K562 (cell line): ENCODE data around the gene GUCA1A. TPM values are rescaled to one million over a fixed set of nuclear protein-coding genes. Genes with fewer than 3 reads are reported as not detected.

Experiments used
- ATAC-seq: fragments of 200-7000 bp; cut with Tn5 transposase; 3 replicates; pipeline ENCODE4 v1.9.1; 2020; ENCODE audit warnings: moderate library complexity
- BruUV-seq: library from RNA; stranded (reverse); fragments of 400-500 nt; replicated peaks from 2 replicates; lab custom pipeline; 2021; lab: Mats Ljungman, UMichigan
- CTCF ChIA-PET: fragments of 300-600 bp; formaldehyde crosslinking; extraction: SDS; loops from one replicate; lab custom pipeline; 2021; ENCODE audit warnings: low intra/inter-chr PET ratio; lab: Yijun Ruan, JAX
- POLR2A ChIA-PET: fragments of 300-600, 350-650 bp; sonication (Branson Sonifier 250); formaldehyde crosslinking; extraction: SDS; loops from one replicate; lab custom pipeline; 2021; ENCODE audit warnings: antibody characterized with exemption, inconsistent platforms; lab: Yijun Ruan, JAX
- DNase-seq, 4 experiments: peaks; one replicate each; pipeline versions ENCODE4 v3.0.0 to v3.0.0-alpha.2; 2011 to 2018; ENCODE audit warnings: low spot score in 3 of 4, mixed read lengths in 3 of 4; ENCODE audit errors: extremely low read depth in 1 of 4
- FAIRE-seq: peaks from 2 replicates; lab custom pipeline; 2011; peaks lifted over from hg19 to GRCh38; lab: Jason Lieb, UNC
- H2AFZ ChIP-seq: 2 replicates; pipeline ENCODE4 v1.6.0; 2011; ENCODE audit warnings: low read depth, low read length, control low read depth, inconsistent platforms
- H3K27ac ChIP-seq: fragments of 200-600 bp; 3 replicates; pipeline ENCODE4 v1.8.0; 2011; ENCODE audit warnings: low read depth, mild to moderate bottlenecking, control low read depth, inconsistent platforms, low read length, moderate library complexity, mixed read lengths; ENCODE audit errors: extremely low read depth
- H3K27me3 ChIP-seq, 2 experiments: fragments of 300-600 bp in 1 of 2; 2 replicates in 1 of 2; 3 replicates in 1 of 2; pipeline versions ENCODE4 v1.6.0 to v1.8.0; 2011; ENCODE audit warnings: inconsistent platforms in 2 of 2, low read length in 2 of 2, mild to moderate bottlenecking in 1 of 2, mixed read lengths in 1 of 2, moderate library complexity in 1 of 2; ENCODE audit not compliant: control insufficient read depth in 2 of 2, insufficient read depth in 2 of 2
- H3K36me3 ChIP-seq: fragments of 300-600 bp; 3 replicates; pipeline ENCODE4 v1.8.0; 2011; ENCODE audit warnings: mild to moderate bottlenecking, low read length, inconsistent platforms; ENCODE audit not compliant: control insufficient read depth, insufficient read depth
- H3K4me1 ChIP-seq, 2 experiments: fragments of 200-600 bp in 1 of 2; replicated peaks in 1 of 2; 2 replicates in 1 of 2; 3 replicates in 1 of 2; pipeline versions ENCODE4 v1.5.1 to v1.8.0; 2011; ENCODE audit warnings: inconsistent platforms in 2 of 2, low read length in 2 of 2, mild to moderate bottlenecking in 1 of 2, mixed read lengths in 1 of 2, moderate library complexity in 1 of 2; ENCODE audit not compliant: control insufficient read depth in 2 of 2, insufficient read depth in 2 of 2
- H3K4me2 ChIP-seq: 2 replicates; pipeline ENCODE4 v1.6.1; 2011; ENCODE audit warnings: low read length, control low read depth, inconsistent platforms, mixed read lengths; ENCODE audit not compliant: insufficient read depth
- H3K4me3 ChIP-seq: fragments of 200-600 bp; sonication (generic), shearing (Covaris generic); 2 replicates; pipeline ENCODE4 v1.5.1; 2016; ENCODE audit warnings: control low read depth, inconsistent platforms
- H3K79me2 ChIP-seq: fragments of 200-600 bp; 3 replicates; pipeline ENCODE4 v1.8.0; 2011; ENCODE audit warnings: low read length, inconsistent platforms; ENCODE audit not compliant: control insufficient read depth, insufficient read depth
- H3K9ac ChIP-seq, 2 experiments: 2 replicates each; pipeline versions ENCODE4 v1.6.0 to v1.6.1; 2011; ENCODE audit warnings: low read depth in 2 of 2, low read length in 2 of 2, control low read depth in 1 of 2, inconsistent platforms in 1 of 2, mild to moderate bottlenecking in 1 of 2, mixed read lengths in 1 of 2; ENCODE audit not compliant: insufficient read depth in 1 of 2
- H3K9me1 ChIP-seq: one replicate; pipeline ENCODE4 v1.6.0; 2011; ENCODE audit warnings: inconsistent platforms, mild to moderate bottlenecking, low read length, moderate library complexity; ENCODE audit not compliant: control insufficient read depth, insufficient read depth
- H3K9me3 ChIP-seq: replicated peaks from 2 replicates; pipeline ENCODE4 v1.5.1; 2011; ENCODE audit warnings: low read depth, low read length, inconsistent platforms; ENCODE audit not compliant: control insufficient read depth, insufficient read depth
- H4K20me1 ChIP-seq: replicated peaks from 2 replicates; pipeline ENCODE4 v1.6.1; 2011; ENCODE audit warnings: low read length, inconsistent platforms, mixed read lengths; ENCODE audit not compliant: control insufficient read depth, insufficient read depth
- ARID3B ChIP-seq: fragments of 250-450 bp; sonication (Bioruptor Pico); IDR thresholded peaks from 2 replicates; pipeline ENCODE4 v1.4.0; 2020; ENCODE audit warnings: borderline replicate concordance
- CTCF ChIP-seq, 3 experiments: IDR thresholded peaks in 2 of 3; conservative IDR thresholded peaks in 1 of 3; 2 replicates each; pipeline ENCODE4 v1.5.1; 2011 to 2012; ENCODE audit warnings: low read length in 3 of 3, mild to moderate bottlenecking in 3 of 3, control low read depth in 2 of 3, improper control_type of control experiment in 1 of 3, inconsistent platforms in 1 of 3, low read depth in 1 of 3, mixed read lengths in 1 of 3, moderate library complexity in 1 of 3; ENCODE audit not compliant: insufficient read depth in 2 of 3
- PKNOX1 ChIP-seq: fragments of 450-650 bp; IDR thresholded peaks from 2 replicates; pipeline ENCODE4 v1.6.1; 2016
- WGBS: fragments of 100-300 bp; shearing (Covaris generic); methylation state at CpG from one replicate; pipeline ENCODE4 v1.1.6; 2016; ENCODE audit warnings: low coverage, mixed read lengths; ENCODE audit not compliant: insufficient coverage; ENCODE audit errors: missing lambda C conversion rate; 5-methylcytosine and 5-hydroxymethylcytosine counted together
- in situ Hi-C: fragments of 300-500 bp; cut with MboI; formaldehyde crosslinking; loops from 4 replicates; pipeline ENCODE4 v1.15.0; 2018; ENCODE audit warnings: inconsistent platforms, mixed read lengths
- intact Hi-C: fragments of 100-400 bp; cut with micrococcal nuclease; formaldehyde crosslinking; loops from 2 replicates; pipeline ENCODE4 v1.14.2; 2022
- polyA plus RNA-seq, 8 experiments: library from polyadenylated mRNA; depleted of rRNA in 4 of 8; stranded (reverse) in 5 of 8; unstranded in 3 of 8; fragments of >200 nt; fragmentation: Nextera tagmentation in 2 of 8; fragmentation: Illumina TruSeq in 1 of 8; extraction: Ambion mirVana in 2 of 8; extraction: Trizol in 1 of 8; gene quantifications; 2 replicates each; pipeline versions ENCODE4 v1.2.1 to v1.2.3, GENCODE V29; 2011 to 2014; ENCODE audit warnings: inconsistent platforms in 1 of 8, missing spikeins in 1 of 8
- total RNA-seq, 7 experiments: library from RNA; depleted of rRNA in 6 of 7; stranded (reverse); fragments of >200 nt in 6 of 7; fragmentation: Illumina TruSeq in 2 of 7; extraction: Trizol in 2 of 7; gene quantifications; 2 replicates each; pipeline versions ENCODE4 v1.2.1 to v1.2.3, GENCODE V29; 2011 to 2021; ENCODE audit warnings: low replicate concordance in 1 of 7
- TF ChIP-seq, protein P1 (sequence below), 2 experiments: fragments of 450-650 bp; formaldehyde crosslinking in 1 of 2; IDR thresholded peaks; 2 replicates each; pipeline versions ENCODE4 v1.4.0 to v1.6.1; 2014 to 2020; ENCODE audit warnings: mild to moderate bottlenecking in 2 of 2, borderline replicate concordance in 1 of 2, low read depth in 1 of 2

GUCA1A gene
- total and polyA plus RNA-seq, 9 of the 15 experiments (the other 6 are each of a cell fraction or from before 2014, with no cell fraction given) = not detected

- intact Hi-C loops = no loop called here
- TF ChIP-seq ARID3B (no peak), CTCF (IDR thresholded peaks at IDR 0.05 in 2 of 3, conservative IDR thresholded peaks at IDR 0.05 in 1 of 3; ENCODE audit: insufficient read depth in 2 of 3, low read depth in 1 of 3, low read length in 3 of 3) (peak in 1 of 3 experiments; percentile 17; a peak in 3 of 6 replicates), PKNOX1 (peak; percentile 71)
- TF ChIP-seq, protein P1, sequence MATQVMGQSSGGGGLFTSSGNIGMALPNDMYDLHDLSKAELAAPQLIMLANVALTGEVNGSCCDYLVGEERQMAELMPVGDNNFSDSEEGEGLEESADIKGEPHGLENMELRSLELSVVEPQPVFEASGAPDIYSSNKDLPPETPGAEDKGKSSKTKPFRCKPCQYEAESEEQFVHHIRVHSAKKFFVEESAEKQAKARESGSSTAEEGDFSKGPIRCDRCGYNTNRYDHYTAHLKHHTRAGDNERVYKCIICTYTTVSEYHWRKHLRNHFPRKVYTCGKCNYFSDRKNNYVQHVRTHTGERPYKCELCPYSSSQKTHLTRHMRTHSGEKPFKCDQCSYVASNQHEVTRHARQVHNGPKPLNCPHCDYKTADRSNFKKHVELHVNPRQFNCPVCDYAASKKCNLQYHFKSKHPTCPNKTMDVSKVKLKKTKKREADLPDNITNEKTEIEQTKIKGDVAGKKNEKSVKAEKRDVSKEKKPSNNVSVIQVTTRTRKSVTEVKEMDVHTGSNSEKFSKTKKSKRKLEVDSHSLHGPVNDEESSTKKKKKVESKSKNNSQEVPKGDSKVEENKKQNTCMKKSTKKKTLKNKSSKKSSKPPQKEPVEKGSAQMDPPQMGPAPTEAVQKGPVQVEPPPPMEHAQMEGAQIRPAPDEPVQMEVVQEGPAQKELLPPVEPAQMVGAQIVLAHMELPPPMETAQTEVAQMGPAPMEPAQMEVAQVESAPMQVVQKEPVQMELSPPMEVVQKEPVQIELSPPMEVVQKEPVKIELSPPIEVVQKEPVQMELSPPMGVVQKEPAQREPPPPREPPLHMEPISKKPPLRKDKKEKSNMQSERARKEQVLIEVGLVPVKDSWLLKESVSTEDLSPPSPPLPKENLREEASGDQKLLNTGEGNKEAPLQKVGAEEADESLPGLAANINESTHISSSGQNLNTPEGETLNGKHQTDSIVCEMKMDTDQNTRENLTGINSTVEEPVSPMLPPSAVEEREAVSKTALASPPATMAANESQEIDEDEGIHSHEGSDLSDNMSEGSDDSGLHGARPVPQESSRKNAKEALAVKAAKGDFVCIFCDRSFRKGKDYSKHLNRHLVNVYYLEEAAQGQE (IDR thresholded peaks at IDR 0.05; ENCODE audit: borderline replicate concordance) = 0 out of 2 replicates have a peak, but pooled peaks have one; percentile 10
- TF ChIP-seq, protein P1 (CRISPR knock-in tag; IDR thresholded peaks at IDR 0.05; ENCODE audit: low read depth) = no peak
Measured at GRCh38 chr6:42179261-42179944, 6.2 kb downstream of the GUCA1A start.

More at GRCh38 chr6:42179261-42179944, 6.2 kb downstream of the GUCA1A start:
- H3K9me3 ChIP-seq = no peaks in the 10 kb centered on the region
- H2AFZ ChIP-seq = no peak overlapping the region
- no peaks in the 10 kb centered on the region for H3K9me1 ChIP-seq
- no peak overlapping the region for H3K27ac ChIP-seq
- H3K4me1 ChIP-seq = peaks cover 4 to 24% of the 10 kb centered on the region in 2 experiments; a peak in 4 of 5 replicates
- H3K79me2 ChIP-seq = no peaks in the 10 kb centered on the region
- H4K20me1 ChIP-seq = no peaks in the 10 kb centered on the region
- BruUV-seq = no TSS peak
- POLR2A ChIA-PET = interaction anchor here (0.8 to 1.3 kb wide), 3 partner anchors 9 to 392 kb away, joined by 3 to 5 read pairs (median 4); partner anchors contain the start of gene TOMM6
- peak; percentile 17; the same call in 1 of the 3 replicates for ATAC-seq
- WGBS = 43% methylated on average over 20 of the region's 20 CpGs
- in situ Hi-C loops = no loop called here
- H3K36me3 ChIP-seq = no peaks in the 10 kb centered on the region
- no peak for FAIRE-seq
- H3K9ac ChIP-seq = no peak overlapping the region; a peak in 1 of 4 replicates
- CTCF ChIA-PET = no interaction called here
- no peaks in the 10 kb centered on the region for H3K27me3 ChIP-seq
- DNase-seq = no peak
- H3K4me2 ChIP-seq = no peak overlapping the region
- no peak overlapping the region for H3K4me3 ChIP-seq
